T-helper 1 cell treated with Interleukin-12 subunit alpha and Interleukin-12 subunit beta and Interleukin-4 antibody, amounts not matched to agents 30 μg/mL and 1 μg/mL, for 36 hours (primary cell): ENCODE results near the gene DENND2A.
"Not testable (repeated sequence)": the region's sequence is repeated elsewhere in the genome, so short reads cannot be mapped to it uniquely, and the experiment has no call there.

Experiments
- H3K27ac Mint-ChIP-seq: one replicate; pipeline ENCODE4 v1.8.0; 2021; ENCODE audit warnings: mild to moderate bottlenecking, mixed read lengths
- H3K27me3 Mint-ChIP-seq: one replicate; pipeline ENCODE4 v1.8.0; 2021; ENCODE audit warnings: low read depth, mixed read lengths
- H3K36me3 Mint-ChIP-seq: one replicate; pipeline ENCODE4 v1.8.0; 2021; ENCODE audit warnings: low read depth, mixed read lengths
- H3K4me1 Mint-ChIP-seq: one replicate; pipeline ENCODE4 v1.8.0; 2021; ENCODE audit warnings: low read depth, mixed read lengths
- H3K4me3 Mint-ChIP-seq: one replicate; pipeline ENCODE4 v1.8.0; 2021; ENCODE audit warnings: mild to moderate bottlenecking, moderate library complexity, mixed read lengths
- H3K9me3 Mint-ChIP-seq: one replicate; pipeline ENCODE4 v1.8.0; 2021; ENCODE audit warnings: mixed read lengths

Gene DENND2A

GRCh38 chr7:140584195-140584851, 56.3 kb downstream of the DENND2A start:
- Mint-ChIP-seq H3K9me3 (no peaks in the 10 kb centered on the region), H3K27ac (no peak overlapping the region), H3K4me1 (no peaks in the 10 kb centered on the region), H3K27me3 (peaks cover 3% of the 10 kb centered on the region), H3K4me3 (no peak overlapping the region), H3K36me3 (no peaks in the 10 kb centered on the region)

GRCh38 chr7:140581411-140581810, 59.2 kb downstream of the DENND2A start:
- H3K4me1 Mint-ChIP-seq: no peaks in the 10 kb centered on the region
- H3K27ac Mint-ChIP-seq: no peak overlapping the region
- no peaks in the 10 kb centered on the region for H3K36me3 Mint-ChIP-seq
- no peak overlapping the region for H3K4me3 Mint-ChIP-seq
- peaks cover 3% of the 10 kb centered on the region for H3K27me3 Mint-ChIP-seq
- no peaks in the 10 kb centered on the region for H3K9me3 Mint-ChIP-seq

GRCh38 chr7:140577651-140578050, 63.0 kb downstream of the DENND2A start:
- Mint-ChIP-seq H3K4me1 (no peaks in the 10 kb centered on the region), H3K27ac (no peak overlapping the region), H3K9me3 (no peaks in the 10 kb centered on the region), H3K36me3 (no peaks in the 10 kb centered on the region), H3K4me3 (no peak overlapping the region), H3K27me3 (peaks cover 11% of the 10 kb centered on the region)

GRCh38 chr7:140576589-140576988, 64.0 kb downstream of the DENND2A start:
- H3K27me3 Mint-ChIP-seq: peaks cover 11% of the 10 kb centered on the region
- H3K4me1 Mint-ChIP-seq: no peaks in the 10 kb centered on the region
- no peaks in the 10 kb centered on the region for H3K9me3 Mint-ChIP-seq
- no peaks in the 10 kb centered on the region for H3K36me3 Mint-ChIP-seq
- no peak overlapping the region for H3K4me3 Mint-ChIP-seq
- no peak overlapping the region for H3K27ac Mint-ChIP-seq

GRCh38 chr7:140571538-140572122, 69.0 kb downstream of the DENND2A start:
- H3K27ac Mint-ChIP-seq: no peak overlapping the region
- no peaks in the 10 kb centered on the region for H3K4me1 Mint-ChIP-seq
- peaks cover 14% of the 10 kb centered on the region for H3K27me3 Mint-ChIP-seq
- H3K36me3 Mint-ChIP-seq: no peaks in the 10 kb centered on the region
- H3K9me3 Mint-ChIP-seq: no peaks in the 10 kb centered on the region
- no peak overlapping the region for H3K4me3 Mint-ChIP-seq

- H3K27ac Mint-ChIP-seq: no peak overlapping the region
- no peaks in the 10 kb centered on the region for H3K9me3 Mint-ChIP-seq
- H3K36me3 Mint-ChIP-seq: no peaks in the 10 kb centered on the region
- H3K27me3 Mint-ChIP-seq: peaks cover 14% of the 10 kb centered on the region
- H3K4me1 Mint-ChIP-seq: no peaks in the 10 kb centered on the region
- no peak overlapping the region for H3K4me3 Mint-ChIP-seq
Observed at GRCh38 chr7:140570120-140570519, 70.5 kb downstream of the DENND2A start.

- H3K27ac Mint-ChIP-seq: no peak overlapping the region
Observed at GRCh38 chr7:140568021-140568813, 72.4 kb downstream of the DENND2A start.

GRCh38 chr7:140566186-140566585, 74.4 kb downstream of the DENND2A start:
- not testable (repeated sequence) for H3K4me1 Mint-ChIP-seq, H3K27ac Mint-ChIP-seq, H3K27me3 Mint-ChIP-seq, H3K9me3 Mint-ChIP-seq, H3K4me3 Mint-ChIP-seq, H3K36me3 Mint-ChIP-seq

More at GRCh38 chr7:140568021-140568813, 72.4 kb downstream of the DENND2A start:
- peaks cover 4% of the 10 kb centered on the region for H3K27me3 Mint-ChIP-seq
- H3K9me3 Mint-ChIP-seq: no peaks in the 10 kb centered on the region
- H3K36me3 Mint-ChIP-seq: no peaks in the 10 kb centered on the region
- no peak overlapping the region for H3K4me3 Mint-ChIP-seq
- no peaks in the 10 kb centered on the region for H3K4me1 Mint-ChIP-seq

- not testable (repeated sequence) for H3K4me1 Mint-ChIP-seq, H3K27me3 Mint-ChIP-seq, H3K9me3 Mint-ChIP-seq, H3K4me3 Mint-ChIP-seq, H3K36me3 Mint-ChIP-seq, H3K27ac Mint-ChIP-seq
Observed at GRCh38 chr7:140565761-140566160, 74.9 kb downstream of the DENND2A start.

GRCh38 chr7:140564643-140565042, 76.0 kb downstream of the DENND2A start:
- Mint-ChIP-seq H3K4me3 (no peak overlapping the region), H3K27ac (no peak overlapping the region), H3K27me3 (peaks cover 10% of the 10 kb centered on the region)

GRCh38 chr7:140562926-140563481, 77.6 kb downstream of the DENND2A start:
- H3K36me3 Mint-ChIP-seq: no peaks in the 10 kb centered on the region
- H3K9me3 Mint-ChIP-seq: no peaks in the 10 kb centered on the region
- no peaks in the 10 kb centered on the region for H3K4me1 Mint-ChIP-seq
- no peak overlapping the region for H3K4me3 Mint-ChIP-seq
- no peak overlapping the region for H3K27ac Mint-ChIP-seq
- H3K27me3 Mint-ChIP-seq: peaks cover 10% of the 10 kb centered on the region

More at GRCh38 chr7:140564643-140565042, 76.0 kb downstream of the DENND2A start:
- Mint-ChIP-seq H3K9me3 (no peaks in the 10 kb centered on the region), H3K36me3 (no peaks in the 10 kb centered on the region), H3K4me1 (no peaks in the 10 kb centered on the region)

- Mint-ChIP-seq H3K36me3 (no peaks in the 10 kb centered on the region), H3K4me3 (no peak overlapping the region), H3K4me1 (no peaks in the 10 kb centered on the region), H3K27me3 (peaks cover 7% of the 10 kb centered on the region), H3K9me3 (no peaks in the 10 kb centered on the region), H3K27ac (no peak overlapping the region)
Observed at GRCh38 chr7:140559410-140559809, 81.2 kb downstream of the DENND2A start.

- Mint-ChIP-seq H3K27me3 (peaks cover 7% of the 10 kb centered on the region), H3K36me3 (no peaks in the 10 kb centered on the region), H3K9me3 (no peaks in the 10 kb centered on the region), H3K4me3 (no peak overlapping the region), H3K4me1 (no peaks in the 10 kb centered on the region), H3K27ac (no peak overlapping the region)
Observed at GRCh38 chr7:140557809-140558518, 82.6 kb downstream of the DENND2A start.

GRCh38 chr7:140557069-140557468, 83.5 kb downstream of the DENND2A start:
- H3K4me3 Mint-ChIP-seq: no peak overlapping the region
- no peak overlapping the region for H3K27ac Mint-ChIP-seq
- H3K36me3 Mint-ChIP-seq: no peaks in the 10 kb centered on the region

More at GRCh38 chr7:140557069-140557468, 83.5 kb downstream of the DENND2A start:
- no peaks in the 10 kb centered on the region for H3K4me1 Mint-ChIP-seq
- peaks cover 7% of the 10 kb centered on the region for H3K27me3 Mint-ChIP-seq
- no peaks in the 10 kb centered on the region for H3K9me3 Mint-ChIP-seq
